TTC549 (cell line): ENCODE measurements around the gene SMOC2.

ENCODE experiments used
- FAIRE-seq: peaks from 2 replicates; lab custom pipeline; 2012; peaks lifted over from hg19 to GRCh38; lab: Jason Lieb, UNC

Gene SMOC2

DNA sequence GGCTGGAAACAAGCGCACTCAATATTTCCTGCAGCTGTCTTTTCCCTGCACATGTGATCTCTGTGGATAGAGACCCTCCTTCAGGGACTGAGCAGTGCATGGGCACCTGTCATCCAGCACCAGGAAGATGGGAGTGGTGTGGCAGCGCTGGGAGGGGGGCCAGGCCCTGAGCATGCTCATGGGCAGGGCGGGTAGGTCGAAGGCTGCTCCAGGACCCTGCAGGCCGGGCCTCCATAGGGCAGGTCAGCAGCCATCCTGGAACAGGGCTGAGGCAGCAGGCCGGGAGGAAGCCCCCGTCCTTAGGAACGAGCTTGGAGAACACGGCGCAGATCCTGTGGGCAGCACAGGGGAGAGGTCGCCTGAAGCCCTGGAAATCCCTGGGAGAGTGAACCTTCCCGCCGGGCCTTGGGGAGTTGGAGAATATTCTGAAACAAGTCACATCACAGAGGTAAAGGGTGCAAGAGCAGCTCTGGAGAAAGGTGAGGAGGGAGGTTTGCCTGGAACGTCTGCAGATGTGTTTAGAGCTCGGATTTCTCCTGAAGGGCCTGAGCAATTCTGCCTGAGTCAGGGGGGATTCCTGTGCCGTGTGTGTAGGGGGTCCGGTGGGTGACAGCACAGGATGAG, 133.2 kb downstream of the SMOC2 start:
- no peak for FAIRE-seq

DNA sequence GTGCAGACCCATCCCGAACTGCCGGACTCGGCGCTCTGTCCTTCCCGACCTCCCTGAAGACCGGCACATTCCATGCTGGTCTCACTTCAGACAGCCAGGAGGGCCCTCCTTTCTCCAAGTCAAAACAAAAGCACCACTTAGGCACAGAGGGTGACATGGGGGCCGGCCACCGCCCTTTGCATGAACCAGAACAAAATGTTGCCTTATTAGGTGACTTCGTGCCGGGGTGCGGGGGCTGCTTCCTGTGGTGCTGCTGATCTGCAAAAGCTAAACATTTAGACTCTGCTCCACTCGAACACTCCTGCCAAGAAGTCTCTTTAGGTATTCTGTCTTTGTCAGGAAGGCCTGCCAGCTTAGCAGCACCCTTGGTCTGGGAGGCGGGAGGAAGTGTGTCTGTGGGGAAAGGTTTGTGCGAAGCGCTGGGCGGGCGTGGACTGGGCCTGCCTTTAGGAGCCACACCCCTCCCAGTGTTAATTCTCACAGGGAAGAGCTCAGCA, 133.8 kb downstream of the SMOC2 start:
- FAIRE-seq, result no peak

- no peak for FAIRE-seq
Measured at GRCh38 chr6:168575346-168576098, 134.5 kb downstream of the SMOC2 start.

DNA sequence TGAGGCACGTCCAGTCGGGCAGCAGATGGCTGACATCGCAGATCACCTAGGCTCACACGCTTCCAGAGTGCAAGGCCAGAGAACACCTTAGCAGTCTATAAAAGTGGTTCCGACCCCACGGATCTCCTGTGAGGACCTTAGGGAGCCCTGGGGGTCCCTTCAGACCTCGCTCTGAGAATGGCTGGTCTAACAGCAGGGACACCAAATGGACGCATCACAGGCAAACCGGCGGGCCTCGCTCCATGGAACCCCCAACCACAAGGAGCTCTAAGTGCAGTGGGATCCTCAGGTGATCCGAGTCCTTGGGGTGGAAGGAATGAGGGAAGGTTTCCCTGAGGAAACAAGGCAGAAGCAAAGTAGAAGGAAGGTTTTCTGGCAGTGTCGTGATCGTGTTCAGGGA, 135.4 kb downstream of the SMOC2 start:
- FAIRE-seq, result no peak

DNA sequence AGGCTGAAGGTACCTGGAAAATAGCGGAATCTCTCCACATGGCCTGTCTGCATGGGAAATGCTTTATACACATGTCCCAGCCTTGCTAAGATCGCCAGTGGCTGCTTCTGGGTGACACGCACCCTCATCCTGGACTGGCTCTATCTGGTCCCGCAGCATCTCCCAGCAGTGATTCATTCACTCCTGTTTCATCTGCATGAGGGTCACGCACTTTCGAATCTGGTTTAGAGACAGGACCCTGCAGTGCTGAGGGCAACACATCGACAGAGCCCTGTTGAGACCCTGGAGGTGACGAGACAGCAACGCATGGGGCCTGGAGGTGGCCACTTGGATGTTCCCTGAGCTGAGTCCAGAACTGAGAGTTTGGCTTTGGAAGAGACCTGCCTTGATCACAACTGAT, 136.5 kb downstream of the SMOC2 start:
- FAIRE-seq, result no peak

GRCh38 chr6:168578036-168578435, 137.1 kb downstream of the SMOC2 start:
- FAIRE-seq, result no peak

GRCh38 chr6:168581236-168581635, 140.3 kb downstream of the SMOC2 start:
- no peak for FAIRE-seq

GRCh38 chr6:168581706-168582105, 140.7 kb downstream of the SMOC2 start:
- FAIRE-seq, result no peak

DNA sequence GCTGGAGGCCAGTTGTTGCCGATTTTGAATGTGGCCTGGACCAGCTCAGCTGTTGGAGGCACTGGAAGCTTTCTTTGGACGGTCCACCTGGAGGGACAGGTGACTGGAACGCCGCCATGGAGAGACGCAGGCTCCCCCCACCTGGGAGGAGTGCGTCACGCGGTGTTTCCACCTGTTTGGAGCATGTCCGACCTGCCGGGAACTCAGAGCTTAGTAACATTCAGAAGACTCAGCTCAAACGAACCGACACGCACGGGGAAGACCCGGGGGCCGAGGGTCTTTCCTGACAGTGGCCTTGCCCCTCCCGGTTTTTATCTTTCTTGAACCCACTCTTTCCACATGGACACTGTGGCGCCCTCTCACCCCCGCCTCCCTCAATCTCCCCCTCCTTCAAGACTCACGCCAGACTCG, 141.6 kb downstream of the SMOC2 start:
- no peak for FAIRE-seq

DNA sequence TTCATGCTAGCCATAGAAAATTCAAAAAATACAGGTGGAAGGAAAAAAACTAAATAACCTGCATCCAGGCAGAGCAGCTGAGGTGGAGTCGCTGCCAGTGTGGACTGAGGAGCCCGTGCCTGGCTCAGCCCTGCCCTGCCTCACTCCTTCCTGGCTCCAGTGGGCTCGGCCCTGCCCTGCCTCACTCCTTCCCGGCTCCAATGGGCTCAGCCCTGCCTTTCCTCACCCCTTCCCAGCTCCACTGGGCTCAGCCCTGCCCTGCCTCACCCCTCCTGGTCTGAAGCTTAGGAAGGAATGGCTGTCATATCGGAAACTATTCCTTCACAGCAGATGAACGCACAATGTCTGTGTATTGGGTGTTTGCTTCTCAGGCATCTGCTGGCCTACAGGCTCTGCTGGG, 142.1 kb downstream of the SMOC2 start:
- FAIRE-seq, result no peak

DNA sequence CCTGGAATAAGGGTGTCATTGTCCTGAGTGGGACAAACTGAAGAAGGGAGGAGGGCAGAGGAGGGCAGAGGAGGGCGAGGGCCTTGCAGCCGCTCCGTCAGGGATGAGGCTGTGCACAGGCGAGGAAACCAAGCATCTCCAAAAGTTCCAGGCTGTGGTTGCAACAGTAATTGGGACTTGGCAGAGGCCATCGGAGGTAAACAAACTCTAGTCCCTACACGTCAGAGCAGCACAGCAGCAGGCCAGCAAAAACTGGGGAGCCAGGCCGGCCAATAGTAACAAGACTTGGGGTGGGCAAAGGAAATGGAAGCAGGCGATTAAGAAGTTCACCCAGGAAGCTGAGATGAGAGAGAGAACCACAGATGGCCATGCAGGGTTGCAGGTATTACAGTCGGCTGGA, 142.8 kb downstream of the SMOC2 start:
- FAIRE-seq, result no peak

DNA sequence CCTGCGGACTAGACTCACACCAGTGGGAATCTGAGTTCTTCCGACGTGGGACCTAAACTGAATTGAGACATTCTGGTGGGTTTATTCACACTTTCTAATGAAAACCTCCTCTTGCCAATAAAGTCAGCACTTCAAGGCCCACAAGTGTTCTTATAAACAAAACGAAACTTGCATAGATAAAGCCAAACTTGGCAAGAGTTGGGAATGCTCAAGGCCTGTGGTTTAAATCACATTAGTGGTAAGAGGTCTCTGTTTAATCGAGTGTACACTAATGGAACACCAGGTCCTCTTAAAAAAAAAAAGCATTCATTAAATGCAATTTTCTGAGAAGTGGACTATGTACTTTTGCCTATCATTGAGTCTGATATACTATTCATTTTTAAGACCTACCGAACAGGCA, 143.3 kb downstream of the SMOC2 start:
- no peak for FAIRE-seq

GRCh38 chr6:168584671-168585070, 143.7 kb downstream of the SMOC2 start:
- no peak for FAIRE-seq

GRCh38 chr6:168585441-168585840, 144.5 kb downstream of the SMOC2 start:
- FAIRE-seq, result no peak

- no peak for FAIRE-seq
Measured at GRCh38 chr6:168589275-168589674, 148.3 kb downstream of the SMOC2 start.

DNA sequence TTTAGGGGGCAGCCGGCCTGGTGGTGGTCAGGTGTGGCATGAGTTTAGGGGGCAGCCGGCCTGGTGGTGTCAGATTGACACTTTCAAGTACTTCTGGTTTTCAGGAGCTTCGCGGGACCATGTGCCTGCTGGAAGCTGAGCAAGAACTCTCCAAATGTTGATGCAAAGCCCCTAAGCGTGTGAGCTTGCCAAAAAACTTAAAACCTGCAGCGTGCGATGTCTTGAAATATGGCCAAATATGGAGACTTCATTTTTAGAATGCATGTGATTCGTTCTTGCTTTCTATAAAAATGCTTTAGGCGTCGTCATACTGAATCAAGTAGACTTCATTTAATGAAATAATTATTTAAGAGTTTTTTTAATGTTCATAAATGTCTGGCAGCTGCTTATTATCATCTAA, 149.4 kb downstream of the SMOC2 start:
- no peak for FAIRE-seq

DNA sequence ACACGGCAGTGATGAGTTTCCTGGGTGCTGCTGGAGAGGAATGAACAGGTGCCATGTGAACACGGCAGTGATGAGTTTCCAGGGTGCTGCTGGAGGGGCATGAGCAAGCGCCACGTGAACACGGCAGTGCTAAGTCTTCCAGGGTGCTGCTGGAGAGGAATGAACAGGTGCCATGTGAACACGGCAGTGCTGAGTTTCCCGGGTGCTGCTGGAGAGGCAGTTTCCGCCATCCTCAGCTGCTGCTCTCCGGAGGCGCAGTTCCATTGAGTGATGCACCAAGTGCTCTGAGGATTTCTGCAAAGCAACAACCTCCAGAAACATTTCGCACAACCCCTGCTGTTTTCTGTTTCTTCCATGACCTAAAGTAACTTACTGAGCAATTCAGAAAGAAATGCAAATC, 155.4 kb downstream of the SMOC2 start:
- FAIRE-seq, result no peak

DNA sequence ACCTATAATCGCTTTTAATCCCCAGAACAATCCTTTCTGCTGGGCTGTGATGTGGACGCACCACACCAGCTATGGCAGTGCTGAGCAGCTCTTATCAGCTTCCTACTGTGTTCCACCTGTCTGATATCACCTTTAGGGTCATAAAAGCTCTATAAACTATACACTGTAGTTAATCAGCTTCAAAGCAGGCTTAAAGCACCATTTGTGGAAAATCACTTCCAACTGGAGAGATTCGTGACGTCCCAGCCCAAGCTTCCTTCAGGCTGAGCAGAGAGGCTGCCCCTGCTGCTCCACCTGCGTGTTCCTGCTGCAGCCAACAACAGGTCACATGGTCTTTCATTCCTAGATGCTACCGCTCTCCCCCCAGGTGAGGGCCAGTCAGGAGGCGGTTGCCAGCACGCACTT, 156.5 kb downstream of the SMOC2 start:
- FAIRE-seq, result no peak

- FAIRE-seq, result no peak
Measured at GRCh38 chr6:168598251-168599117, 157.5 kb downstream of the SMOC2 start.

DNA sequence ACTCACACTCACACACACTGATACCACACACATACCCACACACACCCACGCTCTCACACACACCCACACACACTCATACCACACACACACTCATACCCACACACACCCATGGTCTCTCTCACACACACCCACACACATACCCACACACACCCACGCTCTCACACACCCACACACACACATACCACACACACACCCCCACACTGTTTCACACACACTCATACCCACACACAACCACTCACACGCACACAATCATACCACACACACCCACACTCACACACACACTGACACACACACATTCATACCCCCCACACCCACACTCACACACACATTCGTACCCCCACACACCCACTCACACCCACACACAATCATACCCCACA, 158.1 kb downstream of the SMOC2 start:
- FAIRE-seq, result no peak

- no peak for FAIRE-seq
Measured at GRCh38 chr6:168599769-168600330, 158.9 kb downstream of the SMOC2 start.

DNA sequence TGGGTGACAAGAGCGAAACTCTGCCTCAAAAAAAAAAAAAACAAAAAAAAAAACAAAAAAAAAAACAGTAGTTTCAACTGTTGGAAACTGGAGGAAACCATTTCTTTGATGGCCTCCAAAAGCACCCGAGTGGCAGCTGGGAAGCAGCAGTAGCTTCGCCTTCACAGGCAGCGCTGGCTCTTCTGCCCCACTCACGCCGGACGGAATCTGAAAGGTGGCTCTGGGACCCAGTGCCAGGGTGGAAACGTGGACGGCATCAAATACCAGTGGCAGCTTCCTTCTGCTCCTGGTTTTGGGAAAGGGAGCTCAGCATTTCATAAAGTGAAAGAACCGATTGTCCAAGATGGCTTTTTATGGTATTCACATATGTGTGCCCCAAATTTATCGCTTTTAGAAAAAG, 159.4 kb downstream of the SMOC2 start:
- no peak for FAIRE-seq

DNA sequence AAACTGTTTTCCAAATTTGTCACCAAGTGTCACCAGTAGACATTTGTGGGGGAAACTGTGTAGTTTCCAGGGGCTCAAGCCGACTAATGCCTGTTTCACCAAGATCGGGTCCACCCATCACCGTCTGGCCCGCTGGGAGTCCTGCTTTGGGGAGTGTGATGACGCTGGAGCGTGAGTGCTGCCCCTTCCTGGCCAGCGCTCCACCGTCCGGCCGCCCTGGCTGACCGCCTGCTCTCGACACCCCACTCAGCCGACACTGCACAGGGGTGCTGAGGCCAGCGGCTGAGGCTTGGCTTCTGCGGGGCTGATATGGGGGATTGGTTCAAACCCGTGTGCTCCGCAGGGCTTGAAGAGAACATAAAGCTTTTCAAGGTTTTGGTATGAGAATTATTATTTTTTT, 160.1 kb downstream of the SMOC2 start:
- FAIRE-seq, result no peak
